Trophoblast cell (in vitro differentiated cells and primary cell): ENCODE measurements around the gene IGSF9B.

ENCODE experiments used
- DNase-seq, 2 donors: peaks; one replicate each; pipeline ENCODE4 v3.0.0-alpha.2; 2016
- H2AFZ ChIP-seq: 2 replicates; pipeline ENCODE4 v1.6.1; 2013; ENCODE audit warnings: low read length, moderate library complexity, mild to moderate bottlenecking; ENCODE audit not compliant: insufficient read depth, poor library complexity
- H2AK5ac ChIP-seq: 2 replicates; pipeline ENCODE4 v1.6.1; 2013; ENCODE audit warnings: mild to moderate bottlenecking, low read length
- H2BK120ac ChIP-seq: 2 replicates; pipeline ENCODE4 v1.6.1; 2013; ENCODE audit warnings: low read length, mild to moderate bottlenecking, moderate library complexity; ENCODE audit not compliant: insufficient read depth, poor library complexity
- H2BK12ac ChIP-seq: 2 replicates; pipeline ENCODE4 v1.6.1; 2013; ENCODE audit warnings: mild to moderate bottlenecking, low read length, moderate library complexity
- H2BK5ac ChIP-seq: 2 replicates; pipeline ENCODE4 v1.6.1; 2013; ENCODE audit warnings: low read length, low read depth, moderate library complexity, mild to moderate bottlenecking; ENCODE audit not compliant: poor library complexity
- H3K14ac ChIP-seq: 2 replicates; pipeline ENCODE4 v1.6.1; 2013; ENCODE audit warnings: mild to moderate bottlenecking, low read length
- H3K18ac ChIP-seq: 2 replicates; pipeline ENCODE4 v1.6.1; 2013; ENCODE audit warnings: mild to moderate bottlenecking, low read length
- H3K23ac ChIP-seq: 2 replicates; pipeline ENCODE4 v1.6.1; 2013; ENCODE audit warnings: low read length
- H3K27ac ChIP-seq: 2 replicates; pipeline ENCODE4 v1.5.1; 2013; ENCODE audit warnings: low read depth, mild to moderate bottlenecking, inconsistent platforms, low read length, moderate library complexity
- H3K27me3 ChIP-seq: 2 replicates; pipeline ENCODE4 v1.6.1; 2013; ENCODE audit warnings: inconsistent platforms, mild to moderate bottlenecking, low read length, moderate library complexity; ENCODE audit not compliant: insufficient read depth
- H3K36me3 ChIP-seq, 2 experiments: 1 replicate in 1 of 2; 2 replicates in 1 of 2; pipeline ENCODE4 v1.6.1; 2013; ENCODE audit warnings: low read length in 2 of 2, mild to moderate bottlenecking in 2 of 2, moderate library complexity in 1 of 2; ENCODE audit not compliant: insufficient read depth in 2 of 2, control insufficient read depth in 1 of 2
- H3K4ac ChIP-seq: 2 replicates; pipeline ENCODE4 v1.6.1; 2013; ENCODE audit warnings: low read depth, mild to moderate bottlenecking, low read length, moderate library complexity
- H3K4me1 ChIP-seq, 2 experiments: 1 replicate in 1 of 2; 2 replicates in 1 of 2; pipeline ENCODE4 v1.6.1; 2013; ENCODE audit warnings: low read length in 2 of 2, mild to moderate bottlenecking in 2 of 2, moderate library complexity in 1 of 2; ENCODE audit not compliant: insufficient read depth in 2 of 2, control insufficient read depth in 1 of 2
- H3K4me2 ChIP-seq: 2 replicates; pipeline ENCODE4 v1.6.1; 2013; ENCODE audit warnings: inconsistent platforms, mild to moderate bottlenecking, low read length, moderate library complexity
- H3K4me3 ChIP-seq: 2 replicates; pipeline ENCODE4 v1.5.1; 2013; ENCODE audit warnings: mild to moderate bottlenecking, low read depth, low read length, inconsistent platforms
- H3K79me1 ChIP-seq: one replicate; pipeline ENCODE4 v1.6.1; 2013; ENCODE audit warnings: low read length
- H3K79me2 ChIP-seq: 2 replicates; pipeline ENCODE4 v1.6.1; 2013; ENCODE audit warnings: low read length, mild to moderate bottlenecking; ENCODE audit not compliant: control insufficient read depth, insufficient read depth, poor library complexity
- H3K9ac ChIP-seq: 2 replicates; pipeline ENCODE4 v1.6.1; 2013; ENCODE audit warnings: mild to moderate bottlenecking, low read length
- H3K9me3 ChIP-seq: 2 replicates; pipeline ENCODE4 v1.6.1; 2013; ENCODE audit warnings: low read depth, mild to moderate bottlenecking, control low read depth, inconsistent platforms, low read length; ENCODE audit not compliant: insufficient read depth
- H4K12ac ChIP-seq: 2 replicates; pipeline ENCODE4 v1.6.1; 2013; ENCODE audit warnings: low read depth, mild to moderate bottlenecking, low read length, moderate library complexity
- H4K8ac ChIP-seq: 2 replicates; pipeline ENCODE4 v1.6.1; 2013; ENCODE audit warnings: low read depth, mild to moderate bottlenecking, low read length, moderate library complexity
- H4K91ac ChIP-seq: one replicate; pipeline ENCODE4 v1.6.1; 2013; ENCODE audit warnings: low read depth, mild to moderate bottlenecking, low read length, moderate library complexity
- whole genome bisulfite sequencing: extraction: QIAGEN DNeasy Blood & Tissue Kit; methylation state at CpG from one replicate; pipeline ENCODE4 v1.1.7; 2013; ENCODE audit warnings: missing lambda C conversion rate; ENCODE audit not compliant: insufficient read length, insufficient coverage; ENCODE audit errors: extremely low coverage; 5-methylcytosine and 5-hydroxymethylcytosine counted together

IGSF9B gene

DNA sequence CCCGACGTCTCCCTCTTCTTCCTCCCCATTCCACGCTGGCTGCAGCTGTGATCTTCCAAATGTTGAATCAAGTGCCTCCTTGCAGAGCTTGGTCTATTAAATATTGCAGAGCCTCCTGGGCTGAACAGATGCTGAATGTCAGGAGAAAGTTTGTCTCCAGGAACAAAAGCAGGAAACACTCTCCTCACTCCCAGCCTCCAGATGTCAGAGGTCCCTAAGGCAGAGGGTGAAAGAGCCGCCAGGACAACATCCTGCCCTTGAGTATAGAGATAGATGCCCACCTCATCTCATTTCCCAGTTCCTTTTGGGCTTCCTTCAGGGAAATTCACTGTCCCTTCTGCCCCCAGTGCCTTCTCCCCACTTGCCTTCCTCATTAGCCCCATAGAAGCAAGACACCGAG is 40.8 kb upstream of the IGSF9B start:
- Histone ChIP-seq H3K79me2 (no peaks in the 10 kb centered on the region), H2AK5ac (no peak overlapping the region)
- no CpG with 5 or more reads among the region's 5 CpGs for WGBS

DNA sequence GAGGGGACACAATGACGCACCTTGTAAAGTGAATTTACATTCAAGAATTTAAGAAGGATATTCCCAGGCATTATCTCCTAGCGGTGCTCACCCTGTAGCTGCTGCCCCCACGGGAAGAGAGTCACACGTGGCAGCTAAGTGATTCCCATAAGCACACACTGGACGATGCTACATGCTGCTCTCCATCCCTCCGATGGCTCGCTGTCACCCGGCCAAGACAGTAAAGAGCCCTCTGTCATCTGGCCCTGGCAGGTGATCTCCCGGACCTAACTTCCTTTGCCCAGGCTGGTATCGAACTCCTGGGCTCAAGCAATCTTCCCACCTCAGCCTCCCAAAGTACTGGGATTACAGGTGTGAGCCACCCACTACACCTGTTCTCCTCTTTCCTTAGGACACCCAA is 39.9 kb upstream of the IGSF9B start:
- Histone ChIP-seq H3K9me3 (no peaks in the 10 kb centered on the region), H3K27me3 (no peaks in the 10 kb centered on the region), H3K36me3 (no peaks in the 10 kb centered on the region), H4K12ac (no peak overlapping the region), H2BK120ac (no peak overlapping the region), H4K91ac (no peak overlapping the region), H3K4me3 (no peak overlapping the region), H3K4me2 (no peak overlapping the region), H2BK5ac (no peak overlapping the region), H3K27ac (no peak overlapping the region), H2BK12ac (no peak overlapping the region), H3K9ac (no peak overlapping the region), H3K18ac (no peak overlapping the region), H3K79me2 (no peaks in the 10 kb centered on the region), H3K79me1 (no peaks in the 10 kb centered on the region), H2AK5ac (no peak overlapping the region), H3K14ac (no peak overlapping the region), H3K23ac (no peak overlapping the region), H3K4me1 (no peaks in the 10 kb centered on the region), H2AFZ (no peak overlapping the region), H4K8ac (no peak overlapping the region), H3K4ac (no peak overlapping the region)
- WGBS: no CpG with 5 or more reads among the region's 10 CpGs
- no peak for DNase-seq

More for the DNA sequence above, 40.8 kb upstream of the IGSF9B start:
- no peak for DNase-seq
- Histone ChIP-seq H2BK120ac (no peak overlapping the region), H3K18ac (no peak overlapping the region), H3K4me1 (no peaks in the 10 kb centered on the region), H2AFZ (no peak overlapping the region), H3K27ac (no peak overlapping the region), H3K9ac (no peak overlapping the region), H3K9me3 (no peaks in the 10 kb centered on the region), H3K36me3 (no peaks in the 10 kb centered on the region), H3K27me3 (no peaks in the 10 kb centered on the region), H3K14ac (no peak overlapping the region), H4K12ac (no peak overlapping the region), H3K79me1 (no peaks in the 10 kb centered on the region), H3K4ac (no peak overlapping the region), H4K91ac (no peak overlapping the region), H2BK5ac (no peak overlapping the region), H4K8ac (no peak overlapping the region), H3K23ac (no peak overlapping the region), H2BK12ac (no peak overlapping the region), H3K4me3 (no peak overlapping the region), H3K4me2 (no peak overlapping the region)

DNA sequence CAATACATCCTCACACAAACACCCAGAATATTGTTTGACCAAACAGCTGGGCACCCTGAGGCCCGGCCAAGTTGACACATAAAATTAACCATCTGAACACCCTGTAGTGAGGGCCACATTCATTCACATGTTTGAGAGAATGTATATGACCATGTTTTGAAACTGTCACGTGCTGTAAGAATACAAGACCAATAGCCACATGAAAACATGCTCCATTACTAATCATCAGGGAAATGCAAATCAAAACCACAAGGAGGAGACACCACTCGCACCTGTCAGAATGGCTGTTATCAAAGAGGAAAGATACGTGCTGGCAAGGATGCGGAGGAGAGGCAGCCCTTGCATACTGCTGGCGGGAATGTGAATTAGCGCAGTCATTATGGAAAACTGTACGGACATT is 38.3 kb upstream of the IGSF9B start:
- WGBS: no CpG with 5 or more reads among the region's 8 CpGs
- no peak overlapping the region for H3K9ac ChIP-seq

DNA sequence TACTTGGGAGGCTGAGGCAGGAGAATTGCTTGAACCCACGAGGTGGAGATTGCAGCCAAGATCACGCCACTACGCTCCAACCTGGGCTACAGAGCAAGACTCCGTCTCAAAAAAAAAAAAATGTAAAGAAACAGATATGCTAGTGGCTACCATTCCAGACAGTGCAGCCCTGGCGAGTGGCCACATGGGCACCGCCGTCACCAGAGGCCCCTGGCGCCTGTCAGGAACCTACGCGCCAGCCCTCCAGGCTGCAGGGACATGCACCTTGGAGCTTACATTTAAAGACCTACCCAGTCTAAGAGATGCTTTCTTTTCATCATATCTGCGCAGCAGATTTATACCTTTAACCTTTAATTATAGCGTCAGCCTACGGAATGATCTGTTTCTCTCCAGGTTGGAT is 37.2 kb upstream of the IGSF9B start:
- no CpG with 5 or more reads among the region's 13 CpGs for WGBS
- H4K12ac ChIP-seq: no peak overlapping the region

More for the DNA sequence above, 38.3 kb upstream of the IGSF9B start:
- Histone ChIP-seq H2AK5ac (no peak overlapping the region), H4K91ac (no peak overlapping the region), H3K4me1 (no peaks in the 10 kb centered on the region), H3K4me2 (no peak overlapping the region), H3K4me3 (no peak overlapping the region), H2BK5ac (no peak overlapping the region), H3K4ac (no peak overlapping the region), H4K8ac (no peak overlapping the region), H3K36me3 (no peaks in the 10 kb centered on the region), H3K79me1 (no peaks in the 10 kb centered on the region), H4K12ac (no peak overlapping the region), H3K23ac (no peak overlapping the region), H3K9me3 (no peaks in the 10 kb centered on the region), H3K18ac (no peak overlapping the region), H3K27ac (no peak overlapping the region), H3K79me2 (no peaks in the 10 kb centered on the region), H3K27me3 (no peaks in the 10 kb centered on the region), H2BK12ac (no peak overlapping the region), H2BK120ac (no peak overlapping the region), H2AFZ (no peak overlapping the region), H3K14ac (no peak overlapping the region)
- DNase-seq: no peak

More for the DNA sequence above, 37.2 kb upstream of the IGSF9B start:
- Histone ChIP-seq H3K79me2 (no peaks in the 10 kb centered on the region), H2AFZ (no peak overlapping the region), H3K4me2 (no peak overlapping the region), H3K27ac (no peak overlapping the region), H2BK120ac (no peak overlapping the region), H2AK5ac (no peak overlapping the region), H3K4ac (no peak overlapping the region), H3K18ac (no peak overlapping the region), H2BK5ac (no peak overlapping the region), H3K9ac (no peak overlapping the region), H3K4me1 (no peaks in the 10 kb centered on the region), H4K91ac (no peak overlapping the region), H3K27me3 (no peaks in the 10 kb centered on the region), H3K36me3 (no peaks in the 10 kb centered on the region), H2BK12ac (no peak overlapping the region), H3K23ac (no peak overlapping the region), H3K14ac (no peak overlapping the region), H3K9me3 (no peaks in the 10 kb centered on the region), H4K8ac (no peak overlapping the region), H3K79me1 (no peaks in the 10 kb centered on the region), H3K4me3 (no peak overlapping the region)
- DNase-seq: no peak
